Endothelial cell of umbilical vein (primary cell): Measurements from ENCODE around the gene KRTAP4-11. TPM values are rescaled to one million over a fixed set of nuclear protein-coding genes. Genes with fewer than 3 reads are reported as not detected.
"Not testable (repeated sequence)": the region's sequence is repeated elsewhere in the genome, so short reads cannot be mapped to it uniquely, and the experiment has no call there.

Source experiments
- BruUV-seq: library from RNA; stranded (reverse); fragments of 400-500 nt; replicated peaks from 2 replicates; lab custom pipeline; 2021; lab: Mats Ljungman, UMichigan
- CTCF ChIA-PET: fragments of 300-600, 350-600 bp; sonication (Branson Sonifier 250); formaldehyde crosslinking; loops from one replicate; lab custom pipeline; 2021; ENCODE audit warnings: antibody characterized with exemption, inconsistent platforms; lab: Charles Lee
- POLR2A ChIA-PET: fragments of 300-600, 350-600 bp; sonication (Branson Sonifier 250); formaldehyde crosslinking; loops from one replicate; lab custom pipeline; 2021; ENCODE audit warnings: antibody characterized with exemption, inconsistent platforms; lab: Charles Lee
- DNase-seq: peaks from one replicate; pipeline ENCODE4 v3.0.0-alpha.2; 2011; ENCODE audit warnings: low read depth, low spot score
- FAIRE-seq: peaks from 2 replicates; lab custom pipeline; 2011; peaks lifted over from hg19 to GRCh38; lab: Jason Lieb, UNC
- H2AFZ ChIP-seq: 2 replicates; pipeline ENCODE4 v1.6.0; 2012; ENCODE audit warnings: low read depth, low read length, control low read depth, inconsistent platforms
- H3K27ac ChIP-seq: 2 replicates; pipeline ENCODE4 v1.5.1; 2011; ENCODE audit warnings: low read depth, mild to moderate bottlenecking, control low read depth, low read length, moderate library complexity; ENCODE audit not compliant: insufficient read depth
- H3K27me3 ChIP-seq, 2 experiments: 2 replicates each; pipeline versions ENCODE4 v1.6.0 to v1.6.1; 2011; ENCODE audit warnings: low read length in 2 of 2, mixed read lengths in 1 of 2; ENCODE audit not compliant: control insufficient read depth in 2 of 2, insufficient read depth in 2 of 2
- H3K36me3 ChIP-seq, 2 experiments: 2 replicates in 1 of 2; 3 replicates in 1 of 2; pipeline ENCODE4 v1.5.1; 2011; ENCODE audit warnings: low read length in 2 of 2, mild to moderate bottlenecking in 1 of 2, moderate library complexity in 1 of 2; ENCODE audit not compliant: control insufficient read depth in 2 of 2, insufficient read depth in 2 of 2; ENCODE audit errors: extremely low read depth in 1 of 2
- H3K4me1 ChIP-seq: 3 replicates; pipeline ENCODE4 v1.5.1; 2011; ENCODE audit warnings: mild to moderate bottlenecking, low read length; ENCODE audit not compliant: control insufficient read depth, insufficient read depth; ENCODE audit errors: extremely low read depth
- H3K4me2 ChIP-seq: 2 replicates; pipeline ENCODE4 v1.6.1; 2011; ENCODE audit warnings: low read length, control low read depth, mixed read lengths; ENCODE audit not compliant: insufficient read depth
- H3K4me3 ChIP-seq, 3 experiments: fragments of 200-600 bp in 1 of 3; sonication (generic), shearing (Covaris generic) in 1 of 3; replicated peaks in 1 of 3; 2 replicates each; pipeline ENCODE4 v1.5.1; 2011 to 2016; ENCODE audit warnings: control low read depth in 3 of 3, low read length in 3 of 3, mild to moderate bottlenecking in 2 of 3, inconsistent platforms in 1 of 3, low read depth in 1 of 3, moderate library complexity in 1 of 3; ENCODE audit not compliant: insufficient read depth in 1 of 3
- H3K79me2 ChIP-seq: 2 replicates; pipeline ENCODE4 v1.6.0; 2012; ENCODE audit warnings: low read length, inconsistent platforms; ENCODE audit not compliant: control insufficient read depth, insufficient read depth
- H3K9ac ChIP-seq: replicated peaks from 2 replicates; pipeline ENCODE3; 2011; ENCODE audit warnings: low read length, control low read depth; ENCODE audit not compliant: insufficient read depth; ENCODE audit errors: extremely low read depth
- H3K9me1 ChIP-seq: replicated peaks from 3 replicates; pipeline ENCODE4 v1.6.0; 2011; ENCODE audit warnings: mild to moderate bottlenecking, low read length; ENCODE audit not compliant: control insufficient read depth, insufficient read depth; ENCODE audit errors: extremely low read depth
- H3K9me3 ChIP-seq: replicated peaks from 2 replicates; pipeline ENCODE4 v1.5.1; 2012; ENCODE audit warnings: low read length, inconsistent platforms; ENCODE audit not compliant: control insufficient read depth, insufficient read depth
- H4K20me1 ChIP-seq: replicated peaks from 2 replicates; pipeline ENCODE3; 2011; ENCODE audit warnings: mild to moderate bottlenecking, low read length; ENCODE audit not compliant: control insufficient read depth, insufficient read depth; ENCODE audit errors: extremely low read depth
- POLR2AphosphoS5 ChIP-seq: IDR thresholded peaks from 2 replicates; pipeline ENCODE4 v1.6.1; 2012; ENCODE audit warnings: low read depth, mild to moderate bottlenecking, control low read depth, low read length, moderate library complexity; ENCODE audit not compliant: insufficient read depth
- dilution Hi-C: fragments of 300-500 bp; cut with MboI; formaldehyde crosslinking; loops from one replicate; pipeline ENCODE4 v1.15.0; 2019; ENCODE audit warnings: low sequenced_read_pairs; ENCODE audit not compliant: extremely low pct_ligation_motif_present
- intact Hi-C: fragments of 100-400 bp; cut with micrococcal nuclease; formaldehyde crosslinking; loops from one replicate; pipeline ENCODE4 v1.10.0; 2022
- polyA plus RNA-seq, 4 experiments: library from polyadenylated mRNA; depleted of rRNA in 3 of 4; stranded (reverse) in 3 of 4; unstranded in 1 of 4; fragments of >200 nt; gene quantifications; 2 replicates each; pipeline versions ENCODE4 v1.2.1 to v1.2.3, GENCODE V29; 2011 to 2012; ENCODE audit warnings: missing spikeins in 1 of 4
- total RNA-seq: library from RNA; stranded (reverse); gene quantifications from 2 replicates; pipeline ENCODE4 v1.2.3, GENCODE V29; 2021

Gene KRTAP4-11
- total and polyA plus RNA-seq, 2 donors (not counting 3 experiments of a cell fraction or from before 2014, with no cell fraction given) = not detected

GRCh38 chr17:41140360-41141131 lies 22.4 kb upstream of the KRTAP4-11 start, which contains the start of gene KRTAP4-6:
Gene KRTAP4-6 (minus strand): TSS chr17:41140544. CDS start chr17:41140487, 57 bp downstream.
- Histone ChIP-seq H3K9me1 (no peaks in the 10 kb centered on the region), H3K79me2 (no peaks in the 10 kb centered on the region), H3K4me2 (no peak within 1 kb of the TSS), H2AFZ (no peak within 1 kb of the TSS), H3K4me3 (no peak within 1 kb of the TSS), H3K4me1 (no peaks in the 10 kb centered on the region), H3K9ac (no peak within 1 kb of the TSS), H3K9me3 (no peaks in the 10 kb centered on the region), H3K27me3 (no peaks in the 10 kb centered on the region), H4K20me1 (no peaks in the 10 kb centered on the region), H3K36me3 (no peaks in the 10 kb centered on the region), H3K27ac (no peak within 1 kb of the TSS)
- FAIRE-seq (no peak), DNase-seq (no peak)
- dilution Hi-C loops (no loop called here), intact Hi-C loops (no loop called here)
- BruUV-seq = no TSS peak
- ChIA-PET POLR2A (no interaction called here), CTCF (no interaction called here)
- no peak for TF ChIP-seq POLR2AphosphoS5

- H3K27ac ChIP-seq, H3K4me1 ChIP-seq, POLR2A ChIA-PET, BruUV-seq, H3K27me3 ChIP-seq, H3K79me2 ChIP-seq, FAIRE-seq, dilution Hi-C loops, CTCF ChIA-PET, H3K4me2 ChIP-seq, H3K9me3 ChIP-seq, intact Hi-C loops, H3K9me1 ChIP-seq, H2AFZ ChIP-seq, H3K4me3 ChIP-seq, H4K20me1 ChIP-seq, DNase-seq, H3K9ac ChIP-seq, H3K36me3 ChIP-seq: not testable (repeated sequence)
Observed at GRCh38 chr17:41139865-41140264, 21.7 kb upstream of the KRTAP4-11 start.
